Adipocyte (in vitro differentiated cells): ENCODE results near the gene YAF2.
A peak's percentile ranks its signal among the peaks of the same experiment; 100 is the strongest.
"Not testable (repeated sequence)": the region's sequence is repeated elsewhere in the genome, so short reads cannot be mapped to it uniquely, and the experiment has no call there.

ENCODE experiments used
- DNase-seq: peaks from one replicate; pipeline ENCODE4 v3.0.0-alpha.2; 2015; ENCODE audit warnings: low read depth
- H3K27me3 ChIP-seq: replicated peaks from 2 replicates; pipeline ENCODE4 v1.7.0; 2013; ENCODE audit warnings: mild to moderate bottlenecking, low read length, moderate library complexity; ENCODE audit not compliant: control insufficient read depth, insufficient read depth
- H3K36me3 ChIP-seq: 2 replicates; pipeline ENCODE4 v1.7.0; 2013; ENCODE audit warnings: low read length, mild to moderate bottlenecking, moderate library complexity; ENCODE audit not compliant: control insufficient read depth, insufficient read depth, severe bottlenecking
- H3K4me1 ChIP-seq: 2 replicates; pipeline ENCODE4 v1.7.0; 2013; ENCODE audit warnings: mild to moderate bottlenecking, low read length, moderate library complexity; ENCODE audit not compliant: control insufficient read depth, insufficient read depth
- H3K4me3 ChIP-seq: 2 replicates; pipeline ENCODE4 v1.7.0; 2013; ENCODE audit warnings: mild to moderate bottlenecking, low read length, moderate library complexity
- H3K9ac ChIP-seq: 2 replicates; pipeline ENCODE4 v1.7.0; 2013; ENCODE audit warnings: mild to moderate bottlenecking, low read length, moderate library complexity
- H3K9me3 ChIP-seq: 2 replicates; pipeline ENCODE4 v1.7.0; 2013; ENCODE audit warnings: mild to moderate bottlenecking, low read length, moderate library complexity; ENCODE audit not compliant: control insufficient read depth

YAF2 gene

GRCh38 chr12:42196723-42197603, 41.1 kb downstream of the YAF2 start:
- Histone ChIP-seq H3K36me3 (peaks cover 59% of the 10 kb centered on the region), H3K9me3 (no peaks in the 10 kb centered on the region), H3K27me3 (no peaks in the 10 kb centered on the region), H3K9ac (no peak overlapping the region), H3K4me3 (no peak overlapping the region), H3K4me1 (no peaks in the 10 kb centered on the region)
- no peak for DNase-seq

GRCh38 chr12:42192686-42193085, 45.4 kb downstream of the YAF2 start:
- H3K36me3 ChIP-seq = peaks cover 53% of the 10 kb centered on the region

GRCh38 chr12:42192258-42192657, 45.8 kb downstream of the YAF2 start:
- Histone ChIP-seq H3K4me1 (no peaks in the 10 kb centered on the region), H3K9ac (no peak overlapping the region), H3K9me3 (no peaks in the 10 kb centered on the region), H3K27me3 (no peaks in the 10 kb centered on the region), H3K4me3 (no peak overlapping the region), H3K36me3 (peaks cover 49% of the 10 kb centered on the region)
- no peak for DNase-seq

More at GRCh38 chr12:42192686-42193085, 45.4 kb downstream of the YAF2 start:
- Histone ChIP-seq H3K4me3 (no peak overlapping the region), H3K9ac (no peak overlapping the region), H3K4me1 (no peaks in the 10 kb centered on the region), H3K9me3 (no peaks in the 10 kb centered on the region), H3K27me3 (no peaks in the 10 kb centered on the region)
- no peak for DNase-seq

- H3K9ac ChIP-seq = no peak overlapping the region
- H3K36me3 ChIP-seq = peaks cover 40% of the 10 kb centered on the region
- no peaks in the 10 kb centered on the region for H3K9me3 ChIP-seq
- H3K27me3 ChIP-seq = no peaks in the 10 kb centered on the region
- no peak for DNase-seq
- H3K4me1 ChIP-seq = no peaks in the 10 kb centered on the region
- H3K4me3 ChIP-seq = no peak overlapping the region
These were observed 47.7 kb downstream of the YAF2 start for GRCh38 chr12:42190376-42190775.

- not testable (repeated sequence) for DNase-seq, H3K4me1 ChIP-seq, H3K9ac ChIP-seq, H3K4me3 ChIP-seq, H3K9me3 ChIP-seq, H3K27me3 ChIP-seq
- H3K36me3 ChIP-seq = peaks cover 36% of the 10 kb centered on the region
These were observed 49.8 kb downstream of the YAF2 start for GRCh38 chr12:42188275-42188674.

- Histone ChIP-seq H3K4me3 (no peak overlapping the region), H3K4me1 (no peaks in the 10 kb centered on the region), H3K36me3 (peaks cover 33% of the 10 kb centered on the region), H3K27me3 (no peaks in the 10 kb centered on the region), H3K9ac (no peak overlapping the region), H3K9me3 (no peaks in the 10 kb centered on the region)
- no peak for DNase-seq
These were observed 50.2 kb downstream of the YAF2 start for GRCh38 chr12:42187799-42188198.

GRCh38 chr12:42186793-42187192, 51.3 kb downstream of the YAF2 start:
- H3K4me1 ChIP-seq = no peaks in the 10 kb centered on the region
- H3K27me3 ChIP-seq = no peaks in the 10 kb centered on the region
- no peak overlapping the region for H3K9ac ChIP-seq
- no peak for DNase-seq
- peaks cover 28% of the 10 kb centered on the region for H3K36me3 ChIP-seq
- no peaks in the 10 kb centered on the region for H3K9me3 ChIP-seq
- no peak overlapping the region for H3K4me3 ChIP-seq

GRCh38 chr12:42182394-42182793, 55.7 kb downstream of the YAF2 start:
- Histone ChIP-seq H3K4me1 (peaks cover 4% of the 10 kb centered on the region), H3K4me3 (no peak overlapping the region), H3K9me3 (no peaks in the 10 kb centered on the region), H3K9ac (no peak overlapping the region), H3K27me3 (no peaks in the 10 kb centered on the region), H3K36me3 (peaks cover 18% of the 10 kb centered on the region)
- no peak for DNase-seq

- Histone ChIP-seq H3K36me3 (peaks cover 21% of the 10 kb centered on the region), H3K4me1 (peaks cover 4% of the 10 kb centered on the region), H3K9me3 (no peaks in the 10 kb centered on the region), H3K9ac (no peak overlapping the region), H3K27me3 (no peaks in the 10 kb centered on the region), H3K4me3 (no peak overlapping the region)
- peak; percentile 47 for DNase-seq
These were observed 57.0 kb downstream of the YAF2 start for GRCh38 chr12:42180990-42181596.

- Histone ChIP-seq H3K36me3 (peaks cover 15% of the 10 kb centered on the region), H3K9me3 (no peaks in the 10 kb centered on the region), H3K27me3 (no peaks in the 10 kb centered on the region), H3K9ac (no peak overlapping the region), H3K4me1 (peaks cover 12% of the 10 kb centered on the region), H3K4me3 (no peak overlapping the region)
- no peak for DNase-seq
These were observed 59.9 kb downstream of the YAF2 start for GRCh38 chr12:42178101-42178500.

- no peak for DNase-seq
- H3K4me1 ChIP-seq = peaks cover 15% of the 10 kb centered on the region
These were observed 63.1 kb downstream of the YAF2 start for GRCh38 chr12:42174978-42175377.

More at GRCh38 chr12:42174978-42175377, 63.1 kb downstream of the YAF2 start:
- Histone ChIP-seq H3K36me3 (peaks cover 15% of the 10 kb centered on the region), H3K9ac (no peak overlapping the region), H3K4me3 (no peak overlapping the region), H3K9me3 (no peaks in the 10 kb centered on the region), H3K27me3 (no peaks in the 10 kb centered on the region)
